A549 (cell line): ENCODE data around the gene F2.

Experiments
- CTCF ChIP-seq: fragments of >200 bp; sonication (Bioruptor Twin); formaldehyde crosslinking; IDR thresholded peaks from 3 replicates; pipeline ENCODE4 v1.5.1; 2016
- EP300 ChIP-seq, 2 experiments: fragments of >200 bp; sonication (Bioruptor Twin); formaldehyde crosslinking; IDR thresholded peaks; 2 replicates in 1 of 2; 3 replicates in 1 of 2; pipeline ENCODE4 v1.6.1; 2016 to 2017
- HOXA7 ChIP-seq: fragments of 250-450 bp; sonication (Bioruptor Pico); IDR thresholded peaks from 2 replicates; pipeline ENCODE4 v1.5.0; 2020; ENCODE audit warnings: mild to moderate bottlenecking, moderate library complexity
- JUN ChIP-seq, 2 experiments: fragments of >200 bp; sonication (Bioruptor Twin); formaldehyde crosslinking; IDR thresholded peaks; 2 replicates in 1 of 2; 3 replicates in 1 of 2; pipeline ENCODE4 v1.6.1; 2016 to 2017
- MAFK ChIP-seq: fragments of 450-650 bp; IDR thresholded peaks from 2 replicates; pipeline ENCODE4 v1.6.1; 2014; ENCODE audit not compliant: partially characterized antibody
- NR3C1 ChIP-seq: fragments of >200 bp; sonication (Bioruptor Twin); formaldehyde crosslinking; IDR thresholded peaks from 3 replicates; pipeline ENCODE4 v1.6.1; 2017
- POLR2A ChIP-seq: IDR thresholded peaks from 2 replicates; pipeline ENCODE4 v1.6.1; 2012; ENCODE audit warnings: mild to moderate bottlenecking, low read length

- TF ChIP-seq MAFK = no peak
- no peak for TF ChIP-seq CTCF
- no peak for TF ChIP-seq POLR2A
- TF ChIP-seq EP300 (IDR thresholded peaks at IDR 0.05) = no peak
- no peak for TF ChIP-seq NR3C1
- TF ChIP-seq JUN (IDR thresholded peaks at IDR 0.05) = no peak
- no peak for TF ChIP-seq HOXA7
Observed at GRCh38 chr11:46675288-46675851, 43.6 kb upstream of the F2 start.
